IMR-90 (cell line): Measurements from ENCODE around the gene SPATA21. TPM values are rescaled to one million over a fixed set of nuclear protein-coding genes. Genes with fewer than 3 reads are reported as not detected.

Source experiments
- ATAC-seq: fragments of 200-7000 bp; cut with Tn5 transposase; 2 replicates; pipeline ENCODE4 v1.9.1; 2020; ENCODE audit warnings: low read depth, mild to moderate bottlenecking, moderate library complexity
- BruUV-seq: library from RNA; stranded (reverse); fragments of 400-500 nt; replicated peaks from 2 replicates; lab custom pipeline; 2021; lab: Mats Ljungman, UMichigan
- CTCF ChIA-PET: fragments of 300-600 bp; formaldehyde crosslinking; extraction: SDS; loops from one replicate; lab custom pipeline; 2021; ENCODE audit warnings: antibody characterized with exemption; lab: Yijun Ruan, JAX
- POLR2A ChIA-PET: fragments of 300-600 bp; sonication (Branson Sonifier 250); formaldehyde crosslinking; loops from one replicate; lab custom pipeline; 2022; ENCODE audit warnings: antibody characterized with exemption; ENCODE audit not compliant: unreplicated experiment; lab: Charles Lee
- DNase-seq: peaks from one replicate; pipeline ENCODE4 v3.0.0; 2013
- H2AFZ ChIP-seq: replicated peaks from 2 replicates; pipeline ENCODE3; 2013; ENCODE audit warnings: low read length, mild to moderate bottlenecking; ENCODE audit not compliant: poor library complexity
- H2AK5ac ChIP-seq: 2 replicates; pipeline ENCODE4 v1.6.1; 2013; ENCODE audit warnings: low read depth, low read length, inconsistent platforms
- H2AK9ac ChIP-seq: replicated peaks from 2 replicates; pipeline ENCODE3; 2013; ENCODE audit warnings: mild to moderate bottlenecking, low read depth, low read length, moderate library complexity; ENCODE audit not compliant: poor library complexity
- H2BK120ac ChIP-seq: 2 replicates; pipeline ENCODE4 v1.6.1; 2013; ENCODE audit warnings: low read depth, low read length, inconsistent platforms
- H2BK15ac ChIP-seq: 3 replicates; pipeline ENCODE4 v1.6.1; 2013; ENCODE audit warnings: low read depth, low read length, inconsistent platforms
- H2BK20ac ChIP-seq: 2 replicates; pipeline ENCODE4 v1.6.1; 2013; ENCODE audit warnings: low read depth, mild to moderate bottlenecking, inconsistent platforms, low read length, moderate library complexity
- H2BK5ac ChIP-seq: 2 replicates; pipeline ENCODE4 v1.6.1; 2013; ENCODE audit warnings: mild to moderate bottlenecking, low read depth, low read length, inconsistent platforms; ENCODE audit not compliant: poor library complexity, severe bottlenecking
- H3K14ac ChIP-seq: replicated peaks from 2 replicates; pipeline ENCODE4 v1.6.1; 2013; ENCODE audit warnings: low read depth, low read length, inconsistent platforms
- H3K18ac ChIP-seq: 2 replicates; pipeline ENCODE4 v1.6.1; 2013; ENCODE audit warnings: low read depth, low read length, control low read depth
- H3K23ac ChIP-seq: 2 replicates; pipeline ENCODE4 v1.6.1; 2013; ENCODE audit warnings: low read depth, low read length, inconsistent platforms
- H3K27ac ChIP-seq: 2 replicates; pipeline ENCODE4 v1.5.1; 2013; ENCODE audit warnings: mild to moderate bottlenecking, control low read depth, low read length; ENCODE audit not compliant: insufficient read depth
- H3K27me3 ChIP-seq: 2 replicates; pipeline ENCODE4 v1.6.1; 2013; ENCODE audit warnings: low read length; ENCODE audit not compliant: control insufficient read depth, insufficient read depth
- H3K36me3 ChIP-seq: 2 replicates; pipeline ENCODE4 v1.6.1; 2013; ENCODE audit warnings: low read length, mixed read lengths; ENCODE audit not compliant: control insufficient read depth, insufficient read depth
- H3K4ac ChIP-seq: 2 replicates; pipeline ENCODE4 v1.6.1; 2013; ENCODE audit warnings: low read depth, low read length, inconsistent platforms
- H3K4me1 ChIP-seq: 2 replicates; pipeline ENCODE4 v1.6.1; 2013; ENCODE audit warnings: low read length, mixed read lengths; ENCODE audit not compliant: control insufficient read depth, insufficient read depth
- H3K4me2 ChIP-seq: 2 replicates; pipeline ENCODE4 v1.6.1; 2013; ENCODE audit warnings: low read depth, mild to moderate bottlenecking, control low read depth, low read length, moderate library complexity
- H3K4me3 ChIP-seq: 2 replicates; pipeline ENCODE4 v1.5.1; 2013; ENCODE audit warnings: low read depth, mild to moderate bottlenecking, control low read depth, low read length, moderate library complexity; ENCODE audit not compliant: insufficient read depth
- H3K56ac ChIP-seq: 2 replicates; pipeline ENCODE4 v1.6.1; 2013; ENCODE audit warnings: low read length, inconsistent platforms; ENCODE audit not compliant: insufficient read depth; ENCODE audit errors: extremely low read depth
- H3K79me1 ChIP-seq, 2 experiments: 2 replicates each; pipeline ENCODE4 v1.6.1; 2013; ENCODE audit warnings: low read length in 2 of 2, inconsistent platforms in 1 of 2, low read depth in 1 of 2
- H3K9ac ChIP-seq: 2 replicates; pipeline ENCODE4 v1.6.1; 2013; ENCODE audit warnings: low read depth, low read length, control low read depth
- H3K9me1 ChIP-seq: 2 replicates; pipeline ENCODE4 v1.6.1; 2013; ENCODE audit warnings: low read length, inconsistent platforms; ENCODE audit not compliant: insufficient read depth
- H3K9me3 ChIP-seq: 2 replicates; pipeline ENCODE4 v1.6.1; 2013; ENCODE audit warnings: low read length; ENCODE audit not compliant: control insufficient read depth, insufficient read depth
- H4K20me1 ChIP-seq: 2 replicates; pipeline ENCODE4 v1.6.1; 2013; ENCODE audit warnings: low read length, inconsistent platforms; ENCODE audit not compliant: insufficient read depth
- H4K5ac ChIP-seq: 2 replicates; pipeline ENCODE4 v1.6.1; 2013; ENCODE audit warnings: mild to moderate bottlenecking, low read depth, low read length, control low read depth
- H4K8ac ChIP-seq, 2 experiments: 2 replicates each; pipeline ENCODE4 v1.6.1; 2013; ENCODE audit warnings: low read depth in 2 of 2, low read length in 2 of 2, control low read depth in 1 of 2, inconsistent platforms in 1 of 2
- H4K91ac ChIP-seq: 2 replicates; pipeline ENCODE4 v1.6.1; 2013; ENCODE audit warnings: low read depth, low read length, inconsistent platforms; ENCODE audit not compliant: insufficient read depth
- BHLHE40 ChIP-seq: fragments of 150-350 bp; IDR thresholded peaks from 2 replicates; pipeline ENCODE4 v1.6.1; 2016; ENCODE audit warnings: mild to moderate bottlenecking, low read depth, low read length
- CEBPB ChIP-seq: IDR thresholded peaks from 2 replicates; pipeline ENCODE4 v1.6.1; 2012; ENCODE audit warnings: low read depth, low read length, improper control_type of control experiment
- CHD1 ChIP-seq: IDR thresholded peaks from 2 replicates; pipeline ENCODE4 v1.6.1; 2012; ENCODE audit warnings: low read depth, low read length, improper control_type of control experiment
- CTCF ChIP-seq: conservative IDR thresholded peaks from 2 replicates; pipeline ENCODE4 v1.5.1; 2012; ENCODE audit warnings: mild to moderate bottlenecking, low read depth, low read length, improper control_type of control experiment
- ELK1 ChIP-seq: fragments of 150-350 bp; IDR thresholded peaks from 2 replicates; pipeline ENCODE4 v1.6.1; 2016; ENCODE audit warnings: low read depth, mild to moderate bottlenecking, low read length, moderate library complexity, borderline replicate concordance
- FOS ChIP-seq: fragments of 150-350 bp; IDR thresholded peaks from 2 replicates; pipeline ENCODE4 v1.6.1; 2016; ENCODE audit warnings: low read depth, low read length
- MAFK ChIP-seq: IDR thresholded peaks from 2 replicates; pipeline ENCODE4 v1.6.1; 2012; ENCODE audit warnings: low read depth, low read length, improper control_type of control experiment
- MAZ ChIP-seq: IDR thresholded peaks from 2 replicates; pipeline ENCODE4 v1.6.1; 2012; ENCODE audit warnings: low read depth, mild to moderate bottlenecking, low read length, improper control_type of control experiment, moderate library complexity, borderline replicate concordance
- MXI1 ChIP-seq: IDR thresholded peaks from 2 replicates; pipeline ENCODE4 v1.6.1; 2012; ENCODE audit warnings: low read depth, mild to moderate bottlenecking, low read length, moderate library complexity, borderline replicate concordance
- NFE2L2 ChIP-seq: fragments of 150-350 bp; IDR thresholded peaks from 2 replicates; pipeline ENCODE4 v1.6.1; 2016; ENCODE audit warnings: low read depth, mild to moderate bottlenecking, low read length
- POLR2A ChIP-seq: IDR thresholded peaks from 2 replicates; pipeline ENCODE4 v1.6.1; 2012; ENCODE audit warnings: mild to moderate bottlenecking, low read depth, low read length
- RCOR1 ChIP-seq: IDR thresholded peaks from 2 replicates; pipeline ENCODE4 v1.6.1; 2012; ENCODE audit warnings: mild to moderate bottlenecking, low read length, improper control_type of control experiment; ENCODE audit not compliant: insufficient replicate concordance
- RFX5 ChIP-seq: IDR thresholded peaks from 2 replicates; pipeline ENCODE4 v1.8.0; 2012; ENCODE audit warnings: low read depth, mild to moderate bottlenecking, low read length, moderate library complexity
- USF2 ChIP-seq: fragments of 150-350 bp; IDR thresholded peaks from 2 replicates; pipeline ENCODE4 v1.6.1; 2017; ENCODE audit warnings: mild to moderate bottlenecking, antibody characterized with exemption, low read length, low read depth
- WGBS, 2 experiments: methylation state at CpG; one replicate each; pipeline versions ENCODE4 v1.1.5 to v1.1.7; 2013; ENCODE audit warnings: missing lambda C conversion rate in 2 of 2; ENCODE audit not compliant: insufficient read length in 1 of 2; ENCODE audit errors: extremely low coverage in 2 of 2; 5-methylcytosine and 5-hydroxymethylcytosine counted together
- dilution Hi-C: fragments of 300-500 bp; cut with HindIII; formaldehyde crosslinking; loops from one replicate; pipeline ENCODE4 v1.14.3; 2018; ENCODE audit warnings: low sequenced_read_pairs; ENCODE audit not compliant: unreplicated experiment
- in situ Hi-C: fragments of 300-500 bp; cut with MboI; formaldehyde crosslinking; loops from 3 replicates; pipeline ENCODE4 v1.14.3; 2019; ENCODE audit warnings: low sequenced_read_pairs, inconsistent platforms, mixed read lengths
- intact Hi-C: fragments of 100-400 bp; cut with micrococcal nuclease; formaldehyde crosslinking; loops from 2 replicates; pipeline ENCODE4 v1.10.0; 2022
- polyA plus RNA-seq, 3 experiments: library from polyadenylated mRNA; depleted of rRNA; stranded (reverse); fragments of >200 nt; gene quantifications; 2 replicates each; pipeline ENCODE4 v1.2.3, GENCODE V29; 2012; ENCODE audit warnings: low replicate concordance in 1 of 3
- total RNA-seq: library from RNA; depleted of rRNA; stranded (reverse); fragments of >200 nt; gene quantifications from 2 replicates; pipeline ENCODE4 v1.2.3, GENCODE V29; 2012

SPATA21 gene
- total and polyA plus RNA-seq, 2 of the 4 experiments (the other 2 are of a cell fraction) = not detected

GRCh38 chr1:16374266-16374665, 63.0 kb downstream of the SPATA21 start:
- H4K91ac ChIP-seq = peak overlapping the region; percentile 96
- ChIA-PET CTCF (interaction anchor here (0.6 kb wide), 1 partner anchor 24 kb away, joined by 3 read pairs; no protein-coding TSS in a partner anchor), POLR2A (no interaction called here)
- DNase-seq (no peak), ATAC-seq (no peak)
- H3K56ac ChIP-seq = peak overlapping the region; percentile 29; the same call in 1 of the 2 replicates
- H3K18ac ChIP-seq = peak overlapping the region; percentile 80
- H3K27me3 ChIP-seq = no peaks in the 10 kb centered on the region
- H2BK5ac ChIP-seq = peak overlapping the region; percentile 87
- H4K20me1 ChIP-seq = peaks cover 41% of the 10 kb centered on the region
- peak overlapping the region; percentile 97 for H3K23ac ChIP-seq
- H3K79me1 ChIP-seq = peaks cover 6 to 50% of the 10 kb centered on the region in 2 experiments
- H2BK20ac ChIP-seq = peak overlapping the region; percentile 84
- no peaks in the 10 kb centered on the region for H3K36me3 ChIP-seq
- dilution Hi-C loops (no loop called here), intact Hi-C loops (no loop called here), in situ Hi-C loops (no loop called here)
- peak overlapping the region; percentile 93; the same call in 2 of the 3 replicates for H2BK15ac ChIP-seq
- H2AK9ac ChIP-seq = no peak overlapping the region
- peak overlapping the region; percentile 81 for H3K14ac ChIP-seq
- H2AK5ac ChIP-seq = peak overlapping the region; percentile 98
- WGBS, 2 experiments = no CpG with 5 or more reads among the region's 3 CpGs
- no peak overlapping the region for H3K4me3 ChIP-seq
- H3K9ac ChIP-seq = no peak overlapping the region
- peak overlapping the region; percentile 23 to 82; a peak in 3 of 4 replicates for H4K8ac ChIP-seq
- no TSS peak for BruUV-seq
- peak overlapping the region; percentile 94 for H3K4ac ChIP-seq
- H2BK120ac ChIP-seq = peak overlapping the region; percentile 92
- peak overlapping the region; percentile 83 for H3K27ac ChIP-seq
- no peak overlapping the region for H3K4me2 ChIP-seq
- TF ChIP-seq RCOR1 (no peak), USF2 (no peak), FOS (no peak), NFE2L2 (no peak), RFX5 (no peak), MXI1 (no peak), MAZ (no peak), CTCF (no peak), BHLHE40 (no peak), CHD1 (no peak), POLR2A (no peak), ELK1 (no peak), CEBPB (no peak), MAFK (no peak)
- H3K9me3 ChIP-seq = no peaks in the 10 kb centered on the region
- no peak overlapping the region for H2AFZ ChIP-seq
- peaks cover 33% of the 10 kb centered on the region for H3K4me1 ChIP-seq
- peaks cover 26% of the 10 kb centered on the region for H3K9me1 ChIP-seq
- peak overlapping the region; percentile 87 for H4K5ac ChIP-seq
